Activated naive CD8-positive, alpha-beta T cell treated with anti-CD3 and anti-CD28 coated beads, Interleukin-2, amount 50 U/mL, for 24 hours (primary cell): ENCODE data around the gene GSS.
"Not testable (repeated sequence)": the region's sequence is repeated elsewhere in the genome, so short reads cannot be mapped to it uniquely, and the experiment has no call there.

Experiments
- ATAC-seq: fragments of 150-1000 bp; cut with Tn5 transposase; one replicate; pipeline ENCODE4 v1.10.0; 2021
- DNase-seq: peaks from one replicate; pipeline ENCODE4 v3.0.0; 2021
- H3K27ac Mint-ChIP-seq: one replicate; pipeline ENCODE4 v1.8.0; 2021; ENCODE audit warnings: mild to moderate bottlenecking, mixed read lengths
- H3K27me3 Mint-ChIP-seq: one replicate; pipeline ENCODE4 v1.8.0; 2021; ENCODE audit warnings: mixed read lengths
- H3K36me3 Mint-ChIP-seq: one replicate; pipeline ENCODE4 v1.8.0; 2021; ENCODE audit warnings: low read depth, mixed read lengths
- H3K4me1 Mint-ChIP-seq: one replicate; pipeline ENCODE4 v1.8.0; 2021; ENCODE audit warnings: mixed read lengths
- H3K4me3 Mint-ChIP-seq: one replicate; pipeline ENCODE4 v1.8.0; 2021; ENCODE audit warnings: mild to moderate bottlenecking, moderate library complexity, mixed read lengths
- H3K9me3 Mint-ChIP-seq: one replicate; pipeline ENCODE4 v1.8.0; 2021; ENCODE audit warnings: mixed read lengths

GSS gene

GRCh38 chr20:34925981-34926380 lies 29.6 kb downstream of the GSS start:
- Mint-ChIP-seq H3K4me3 (no peak overlapping the region), H3K4me1 (no peaks in the 10 kb centered on the region), H3K36me3 (peaks cover 8% of the 10 kb centered on the region), H3K27me3 (no peaks in the 10 kb centered on the region), H3K27ac (no peak overlapping the region), H3K9me3 (no peaks in the 10 kb centered on the region)
- ATAC-seq (peak; percentile 18), DNase-seq (no peak)

GRCh38 chr20:34925341-34925740 lies 30.3 kb downstream of the GSS start:
- Mint-ChIP-seq H3K36me3 (peaks cover 2% of the 10 kb centered on the region), H3K9me3 (no peaks in the 10 kb centered on the region), H3K4me3 (no peak overlapping the region), H3K27ac (no peak overlapping the region), H3K27me3 (no peaks in the 10 kb centered on the region), H3K4me1 (peaks cover 2% of the 10 kb centered on the region)
- DNase-seq, result no peak
- no peak for ATAC-seq

- Mint-ChIP-seq H3K27me3 (no peaks in the 10 kb centered on the region), H3K4me3 (no peak overlapping the region), H3K36me3 (peaks cover 2% of the 10 kb centered on the region), H3K4me1 (peaks cover 7% of the 10 kb centered on the region), H3K27ac (no peak overlapping the region), H3K9me3 (no peaks in the 10 kb centered on the region)
- DNase-seq (no peak), ATAC-seq (no peak)
Measured at GRCh38 chr20:34923414-34923813, 32.2 kb downstream of the GSS start.

GRCh38 chr20:34922654-34923381 lies 32.8 kb downstream of the GSS start:
- Mint-ChIP-seq H3K27ac (no peak overlapping the region), H3K9me3 (no peaks in the 10 kb centered on the region), H3K27me3 (no peaks in the 10 kb centered on the region), H3K36me3 (peaks cover 2% of the 10 kb centered on the region), H3K4me3 (no peak overlapping the region), H3K4me1 (peaks cover 13% of the 10 kb centered on the region)
- DNase-seq (no peak), ATAC-seq (no peak)

- Mint-ChIP-seq H3K27ac (no peak overlapping the region), H3K27me3 (no peaks in the 10 kb centered on the region), H3K4me3 (no peak overlapping the region), H3K9me3 (no peaks in the 10 kb centered on the region), H3K36me3 (peaks cover 2% of the 10 kb centered on the region), H3K4me1 (peaks cover 17% of the 10 kb centered on the region)
- DNase-seq (no peak), ATAC-seq (no peak)
Measured at GRCh38 chr20:34921436-34921835, 34.2 kb downstream of the GSS start.

GRCh38 chr20:34920055-34920454 lies 35.6 kb downstream of the GSS start:
- Mint-ChIP-seq H3K9me3 (no peaks in the 10 kb centered on the region), H3K27ac (no peak overlapping the region), H3K4me1 (peaks cover 17% of the 10 kb centered on the region), H3K27me3 (no peaks in the 10 kb centered on the region), H3K4me3 (no peak overlapping the region), H3K36me3 (peaks cover 2% of the 10 kb centered on the region)
- no peak for DNase-seq
- ATAC-seq, result peak; percentile 65

GRCh38 chr20:34916774-34917354 lies 38.7 kb downstream of the GSS start:
- H3K9me3 Mint-ChIP-seq, result no peaks in the 10 kb centered on the region
- ATAC-seq (no peak), DNase-seq (no peak)
- no peak overlapping the region for H3K4me3 Mint-ChIP-seq
- peaks cover 17% of the 10 kb centered on the region for H3K4me1 Mint-ChIP-seq
- no peak overlapping the region for H3K27ac Mint-ChIP-seq
- no peaks in the 10 kb centered on the region for H3K27me3 Mint-ChIP-seq
- H3K36me3 Mint-ChIP-seq, result peaks cover 2% of the 10 kb centered on the region

GRCh38 chr20:34915749-34916455 lies 39.7 kb downstream of the GSS start:
- ATAC-seq (no peak), DNase-seq (no peak)
- H3K36me3 Mint-ChIP-seq, result peaks cover 2% of the 10 kb centered on the region
- H3K9me3 Mint-ChIP-seq, result no peaks in the 10 kb centered on the region
- H3K27ac Mint-ChIP-seq, result no peak overlapping the region
- peaks cover 17% of the 10 kb centered on the region for H3K4me1 Mint-ChIP-seq
- H3K4me3 Mint-ChIP-seq, result no peak overlapping the region
- no peaks in the 10 kb centered on the region for H3K27me3 Mint-ChIP-seq

GRCh38 chr20:34915131-34915530 lies 40.5 kb downstream of the GSS start:
- no peak for ATAC-seq
- no peak for DNase-seq
- Mint-ChIP-seq H3K36me3 (peaks cover 2% of the 10 kb centered on the region), H3K27me3 (no peaks in the 10 kb centered on the region), H3K4me3 (no peak overlapping the region), H3K4me1 (peaks cover 13% of the 10 kb centered on the region), H3K27ac (no peak overlapping the region), H3K9me3 (no peaks in the 10 kb centered on the region)

GRCh38 chr20:34907616-34908469 lies 47.8 kb downstream of the GSS start:
- Mint-ChIP-seq H3K4me1 (peaks cover 3% of the 10 kb centered on the region), H3K9me3 (no peaks in the 10 kb centered on the region), H3K36me3 (no peaks in the 10 kb centered on the region), H3K4me3 (no peak overlapping the region), H3K27ac (no peak overlapping the region), H3K27me3 (no peaks in the 10 kb centered on the region)
- ATAC-seq (no peak), DNase-seq (no peak)

- Mint-ChIP-seq H3K9me3 (no peaks in the 10 kb centered on the region), H3K4me3 (no peak overlapping the region), H3K4me1 (peaks cover 3% of the 10 kb centered on the region), H3K36me3 (no peaks in the 10 kb centered on the region), H3K27me3 (no peaks in the 10 kb centered on the region), H3K27ac (no peak overlapping the region)
- DNase-seq (no peak), ATAC-seq (no peak)
Measured at GRCh38 chr20:34904202-34904621, 51.4 kb downstream of the GSS start.

GRCh38 chr20:34898731-34899130 lies 56.9 kb downstream of the GSS start:
- H3K36me3 Mint-ChIP-seq, H3K4me1 Mint-ChIP-seq, ATAC-seq, H3K9me3 Mint-ChIP-seq, H3K27ac Mint-ChIP-seq, H3K27me3 Mint-ChIP-seq, H3K4me3 Mint-ChIP-seq, DNase-seq: not testable (repeated sequence)

GRCh38 chr20:34898129-34898528 lies 57.5 kb downstream of the GSS start:
- not testable (repeated sequence) for H3K4me1 Mint-ChIP-seq, ATAC-seq, DNase-seq, H3K36me3 Mint-ChIP-seq, H3K9me3 Mint-ChIP-seq, H3K27me3 Mint-ChIP-seq, H3K27ac Mint-ChIP-seq, H3K4me3 Mint-ChIP-seq

- Mint-ChIP-seq H3K4me3 (no peak overlapping the region), H3K36me3 (no peaks in the 10 kb centered on the region), H3K27ac (no peak overlapping the region), H3K27me3 (no peaks in the 10 kb centered on the region), H3K4me1 (peaks cover 16% of the 10 kb centered on the region), H3K9me3 (no peaks in the 10 kb centered on the region)
- no peak for DNase-seq
- ATAC-seq, result no peak
Measured at GRCh38 chr20:34896086-34896621, 59.5 kb downstream of the GSS start.
